HepG2 (cell line): ENCODE data around the gene TPBGL. TPM values are rescaled to one million over a fixed set of nuclear protein-coding genes. Genes with fewer than 3 reads are reported as not detected.

Experiments used
- DNMT3B ChIP-seq: conservative IDR thresholded peaks from 2 replicates; pipeline ENCODE4 v1.6.1; 2016; ENCODE audit warnings: missing biosample characterization, control low read depth
- EHMT2 ChIP-seq: fragments of 200-600 bp; sonication (generic); IDR thresholded peaks from 2 replicates; pipeline ENCODE4 v1.7.0; 2017; ENCODE audit warnings: antibody characterized with exemption, low read depth, low read length, borderline replicate concordance
- KDM3A ChIP-seq: IDR thresholded peaks from 2 replicates; pipeline ENCODE4 v1.6.1; 2018; ENCODE audit warnings: low read depth, missing compliant biosample characterization
- KLF15 ChIP-seq: sonication (generic); formaldehyde crosslinking; IDR thresholded peaks from 2 replicates; pipeline ENCODE4 v1.8.1; 2023; ENCODE audit warnings: borderline replicate concordance, mild to moderate bottlenecking, inconsistent platforms, missing genetic modification reagents, mixed read lengths
- KLF9 ChIP-seq: IDR thresholded peaks from 2 replicates; pipeline ENCODE4 v1.6.1; 2016; ENCODE audit warnings: low read depth
- YEATS4 ChIP-seq: sonication (generic); formaldehyde crosslinking; IDR thresholded peaks from 2 replicates; pipeline ENCODE4 v1.4.0; 2020; ENCODE audit warnings: missing genetic modification reagents, borderline replicate concordance
- ZNF24 ChIP-seq: fragments of 450-650 bp; IDR thresholded peaks from 2 replicates; pipeline ENCODE4 v1.6.1; 2017; ENCODE audit warnings: antibody characterized with exemption, mild to moderate bottlenecking
- ZNF30 ChIP-seq: sonication (generic); formaldehyde crosslinking; IDR thresholded peaks from 2 replicates; pipeline ENCODE4 v1.5.0; 2020; ENCODE audit warnings: mild to moderate bottlenecking, missing genetic modification reagents
- ZNF543 ChIP-seq: sonication (generic); formaldehyde crosslinking; IDR thresholded peaks from 2 replicates; pipeline ENCODE4 v1.4.0; 2020; ENCODE audit warnings: mild to moderate bottlenecking, missing genetic modification reagents
- ZNF644 ChIP-seq: IDR thresholded peaks from 2 replicates; pipeline ENCODE4 v1.6.1; 2016; ENCODE audit warnings: low read depth
- ZNF713 ChIP-seq: sonication (generic); formaldehyde crosslinking; IDR thresholded peaks from 2 replicates; pipeline ENCODE4 v1.4.0; 2020; ENCODE audit warnings: mild to moderate bottlenecking, missing genetic modification reagents
- polyA plus RNA-seq, 8 experiments: library from polyadenylated mRNA; depleted of rRNA in 3 of 8; stranded (reverse) in 7 of 8; unstranded in 1 of 8; fragments of >200 nt; fragmentation: Illumina TruSeq in 4 of 8; extraction: Trizol in 4 of 8; gene quantifications; 2 replicates each; pipeline versions ENCODE4 v1.2.1 to v1.2.3, GENCODE V29; 2011 to 2016; ENCODE audit warnings: low read depth in 4 of 8, missing spikeins in 1 of 8, mixed read lengths in 1 of 8; ENCODE audit not compliant: insufficient read depth in 1 of 8
- total RNA-seq, 5 experiments: library from RNA; depleted of rRNA; stranded (reverse); fragments of >200 nt; fragmentation: Illumina TruSeq; extraction: Trizol; gene quantifications; 2 replicates each; pipeline ENCODE4 v1.2.3, GENCODE V29; 2016; ENCODE audit warnings: low read depth in 1 of 5
- TF ChIP-seq, protein P1 (sequence below): IDR thresholded peaks from 2 replicates; pipeline ENCODE4 v1.6.1; 2016; ENCODE audit warnings: missing compliant biosample characterization, missing genetic modification reagents, borderline replicate concordance
- TF ChIP-seq, protein P2 (sequence below): sonication (generic); formaldehyde crosslinking; IDR thresholded peaks from 2 replicates; pipeline ENCODE4 v1.5.1; 2020; ENCODE audit warnings: missing genetic modification reagents, mild to moderate bottlenecking, borderline replicate concordance
- TF ChIP-seq, protein P3 (sequence below): sonication (generic); formaldehyde crosslinking; IDR thresholded peaks from 2 replicates; pipeline ENCODE4 v1.5.0; 2020; ENCODE audit warnings: mild to moderate bottlenecking, missing genetic modification reagents
- TF ChIP-seq, protein P4 (sequence below): sonication (generic); formaldehyde crosslinking; IDR thresholded peaks from 2 replicates; pipeline ENCODE4 v1.8.0; 2022; ENCODE audit warnings: mild to moderate bottlenecking, missing genetic modification reagents, borderline replicate concordance
- TF ChIP-seq, protein P5 (sequence below): sonication (generic); formaldehyde crosslinking; IDR thresholded peaks from 2 replicates; pipeline ENCODE4 v1.8.0; 2023; ENCODE audit warnings: mild to moderate bottlenecking, missing genetic modification reagents
- TF ChIP-seq, protein P6 (sequence below): sonication (generic); formaldehyde crosslinking; IDR thresholded peaks from 2 replicates; pipeline ENCODE4 v1.9.0; 2021; ENCODE audit warnings: missing genetic modification reagents, borderline replicate concordance
- TF ChIP-seq, protein P7 (sequence below): sonication (generic); formaldehyde crosslinking; IDR thresholded peaks from 2 replicates; pipeline ENCODE4 v1.4.0; 2020; ENCODE audit warnings: missing genetic modification reagents

Gene TPBGL
- total and polyA plus RNA-seq, 2 of the 13 experiments (the other 11 are each of a cell fraction or from before 2014, with no cell fraction given), result not detected

DNA sequence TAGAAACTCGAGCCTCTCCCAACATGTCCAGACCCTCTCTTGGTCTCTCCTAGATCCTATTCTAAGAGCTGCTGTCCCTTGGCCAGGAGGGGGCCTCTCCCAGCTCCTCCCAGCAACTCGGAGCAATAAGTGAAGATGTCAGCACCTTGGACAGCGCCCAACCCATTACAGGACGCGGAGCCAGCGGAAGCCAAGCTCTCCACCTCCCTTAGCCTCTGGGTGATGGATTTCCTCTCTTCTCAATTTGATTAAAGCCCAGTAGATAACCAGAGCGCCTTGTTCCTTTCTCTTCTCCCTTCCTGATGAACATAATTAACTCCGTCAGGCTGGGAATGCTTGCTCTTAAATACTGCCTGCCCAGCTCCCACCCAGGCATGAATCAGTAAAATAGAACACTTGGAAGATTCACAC, 26.2 kb upstream of the TPBGL start (continued):
- TF ChIP-seq, protein P1, sequence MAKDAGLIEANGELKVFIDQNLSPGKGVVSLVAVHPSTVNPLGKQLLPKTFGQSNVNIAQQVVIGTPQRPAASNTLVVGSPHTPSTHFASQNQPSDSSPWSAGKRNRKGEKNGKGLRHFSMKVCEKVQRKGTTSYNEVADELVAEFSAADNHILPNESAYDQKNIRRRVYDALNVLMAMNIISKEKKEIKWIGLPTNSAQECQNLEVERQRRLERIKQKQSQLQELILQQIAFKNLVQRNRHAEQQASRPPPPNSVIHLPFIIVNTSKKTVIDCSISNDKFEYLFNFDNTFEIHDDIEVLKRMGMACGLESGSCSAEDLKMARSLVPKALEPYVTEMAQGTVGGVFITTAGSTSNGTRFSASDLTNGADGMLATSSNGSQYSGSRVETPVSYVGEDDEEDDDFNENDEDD (CRISPR knock-in tag), result peak; percentile 51; the same call in 1 of the 2 replicates
- TF ChIP-seq ZNF24 (no peak), ZNF30 (CRISPR knock-in tag) (0 out of 2 replicates have a peak, but pooled peaks have one; percentile 25), YEATS4 (CRISPR knock-in tag) (peak; percentile 28; the same call in 1 of the 2 replicates), EHMT2 (peak; percentile 98), KLF15 (CRISPR knock-in tag) (peak; percentile 91; the same call in 1 of the 2 replicates), ZNF543 (peak; percentile 75; the same call in 1 of the 2 replicates), ZNF644 (CRISPR knock-in tag) (peak; percentile 85), KDM3A (peak; percentile 51; the same call in 1 of the 2 replicates), ZNF713 (CRISPR knock-in tag) (no peak), DNMT3B (CRISPR knock-in tag) (peak; percentile 98), KLF9 (CRISPR knock-in tag) (peak; percentile 96)
- TF ChIP-seq, protein P2, sequence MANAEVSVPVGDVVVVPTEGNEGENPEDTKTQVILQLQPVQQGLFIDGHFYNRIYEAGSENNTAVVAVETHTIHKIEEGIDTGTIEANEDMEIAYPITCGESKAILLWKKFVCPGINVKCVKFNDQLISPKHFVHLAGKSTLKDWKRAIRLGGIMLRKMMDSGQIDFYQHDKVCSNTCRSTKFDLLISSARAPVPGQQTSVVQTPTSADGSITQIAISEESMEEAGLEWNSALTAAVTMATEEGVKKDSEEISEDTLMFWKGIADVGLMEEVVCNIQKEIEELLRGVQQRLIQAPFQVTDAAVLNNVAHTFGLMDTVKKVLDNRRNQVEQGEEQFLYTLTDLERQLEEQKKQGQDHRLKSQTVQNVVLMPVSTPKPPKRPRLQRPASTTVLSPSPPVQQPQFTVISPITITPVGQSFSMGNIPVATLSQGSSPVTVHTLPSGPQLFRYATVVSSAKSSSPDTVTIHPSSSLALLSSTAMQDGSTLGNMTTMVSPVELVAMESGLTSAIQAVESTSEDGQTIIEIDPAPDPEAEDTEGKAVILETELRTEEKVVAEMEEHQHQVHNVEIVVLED (CRISPR knock-in tag), result no peak
- TF ChIP-seq, protein P3, sequence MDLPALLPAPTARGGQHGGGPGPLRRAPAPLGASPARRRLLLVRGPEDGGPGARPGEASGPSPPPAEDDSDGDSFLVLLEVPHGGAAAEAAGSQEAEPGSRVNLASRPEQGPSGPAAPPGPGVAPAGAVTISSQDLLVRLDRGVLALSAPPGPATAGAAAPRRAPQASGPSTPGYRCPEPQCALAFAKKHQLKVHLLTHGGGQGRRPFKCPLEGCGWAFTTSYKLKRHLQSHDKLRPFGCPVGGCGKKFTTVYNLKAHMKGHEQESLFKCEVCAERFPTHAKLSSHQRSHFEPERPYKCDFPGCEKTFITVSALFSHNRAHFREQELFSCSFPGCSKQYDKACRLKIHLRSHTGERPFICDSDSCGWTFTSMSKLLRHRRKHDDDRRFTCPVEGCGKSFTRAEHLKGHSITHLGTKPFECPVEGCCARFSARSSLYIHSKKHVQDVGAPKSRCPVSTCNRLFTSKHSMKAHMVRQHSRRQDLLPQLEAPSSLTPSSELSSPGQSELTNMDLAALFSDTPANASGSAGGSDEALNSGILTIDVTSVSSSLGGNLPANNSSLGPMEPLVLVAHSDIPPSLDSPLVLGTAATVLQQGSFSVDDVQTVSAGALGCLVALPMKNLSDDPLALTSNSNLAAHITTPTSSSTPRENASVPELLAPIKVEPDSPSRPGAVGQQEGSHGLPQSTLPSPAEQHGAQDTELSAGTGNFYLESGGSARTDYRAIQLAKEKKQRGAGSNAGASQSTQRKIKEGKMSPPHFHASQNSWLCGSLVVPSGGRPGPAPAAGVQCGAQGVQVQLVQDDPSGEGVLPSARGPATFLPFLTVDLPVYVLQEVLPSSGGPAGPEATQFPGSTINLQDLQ, result 0 out of 2 replicates have a peak, but pooled peaks have one; percentile 34
- TF ChIP-seq, protein P4, sequence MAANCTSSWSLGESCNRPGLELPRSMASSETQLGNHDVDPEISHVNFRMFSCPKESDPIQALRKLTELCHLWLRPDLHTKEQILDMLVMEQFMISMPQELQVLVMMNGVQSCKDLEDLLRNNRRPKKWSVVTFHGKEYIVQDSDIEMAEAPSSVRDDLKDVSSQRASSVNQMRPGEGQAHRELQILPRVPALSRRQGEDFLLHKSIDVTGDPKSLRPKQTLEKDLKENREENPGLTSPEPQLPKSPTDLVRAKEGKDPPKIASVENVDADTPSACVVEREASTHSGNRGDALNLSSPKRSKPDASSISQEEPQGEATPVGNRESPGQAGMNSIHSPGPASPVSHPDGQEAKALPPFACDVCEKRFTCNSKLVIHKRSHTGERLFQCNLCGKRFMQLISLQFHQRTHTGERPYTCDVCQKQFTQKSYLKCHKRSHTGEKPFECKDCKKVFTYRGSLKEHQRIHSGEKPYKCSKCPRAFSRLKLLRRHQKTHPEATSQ (CRISPR knock-in tag), result 0 out of 2 replicates have a peak, but pooled peaks have one; percentile 57
- TF ChIP-seq, protein P5, sequence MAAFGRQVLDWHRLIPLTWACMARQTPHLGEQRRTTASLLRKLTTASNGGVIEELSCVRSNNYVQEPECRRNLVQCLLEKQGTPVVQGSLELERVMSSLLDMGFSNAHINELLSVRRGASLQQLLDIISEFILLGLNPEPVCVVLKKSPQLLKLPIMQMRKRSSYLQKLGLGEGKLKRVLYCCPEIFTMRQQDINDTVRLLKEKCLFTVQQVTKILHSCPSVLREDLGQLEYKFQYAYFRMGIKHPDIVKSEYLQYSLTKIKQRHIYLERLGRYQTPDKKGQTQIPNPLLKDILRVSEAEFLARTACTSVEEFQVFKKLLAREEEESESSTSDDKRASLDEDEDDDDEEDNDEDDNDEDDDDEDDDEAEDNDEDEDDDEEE (CRISPR knock-in tag), result peak; percentile 90; the same call in 1 of the 2 replicates
- TF ChIP-seq, protein P6, sequence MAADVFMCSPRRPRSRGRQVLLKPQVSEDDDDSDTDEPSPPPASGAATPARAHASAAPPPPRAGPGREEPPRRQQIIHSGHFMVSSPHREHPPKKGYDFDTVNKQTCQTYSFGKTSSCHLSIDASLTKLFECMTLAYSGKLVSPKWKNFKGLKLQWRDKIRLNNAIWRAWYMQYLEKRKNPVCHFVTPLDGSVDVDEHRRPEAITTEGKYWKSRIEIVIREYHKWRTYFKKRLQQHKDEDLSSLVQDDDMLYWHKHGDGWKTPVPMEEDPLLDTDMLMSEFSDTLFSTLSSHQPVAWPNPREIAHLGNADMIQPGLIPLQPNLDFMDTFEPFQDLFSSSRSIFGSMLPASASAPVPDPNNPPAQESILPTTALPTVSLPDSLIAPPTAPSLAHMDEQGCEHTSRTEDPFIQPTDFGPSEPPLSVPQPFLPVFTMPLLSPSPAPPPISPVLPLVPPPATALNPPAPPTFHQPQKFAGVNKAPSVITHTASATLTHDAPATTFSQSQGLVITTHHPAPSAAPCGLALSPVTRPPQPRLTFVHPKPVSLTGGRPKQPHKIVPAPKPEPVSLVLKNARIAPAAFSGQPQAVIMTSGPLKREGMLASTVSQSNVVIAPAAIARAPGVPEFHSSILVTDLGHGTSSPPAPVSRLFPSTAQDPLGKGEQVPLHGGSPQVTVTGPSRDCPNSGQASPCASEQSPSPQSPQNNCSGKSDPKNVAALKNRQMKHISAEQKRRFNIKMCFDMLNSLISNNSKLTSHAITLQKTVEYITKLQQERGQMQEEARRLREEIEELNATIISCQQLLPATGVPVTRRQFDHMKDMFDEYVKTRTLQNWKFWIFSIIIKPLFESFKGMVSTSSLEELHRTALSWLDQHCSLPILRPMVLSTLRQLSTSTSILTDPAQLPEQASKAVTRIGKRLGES (CRISPR knock-in tag), result peak; percentile 95
- TF ChIP-seq, protein P7, sequence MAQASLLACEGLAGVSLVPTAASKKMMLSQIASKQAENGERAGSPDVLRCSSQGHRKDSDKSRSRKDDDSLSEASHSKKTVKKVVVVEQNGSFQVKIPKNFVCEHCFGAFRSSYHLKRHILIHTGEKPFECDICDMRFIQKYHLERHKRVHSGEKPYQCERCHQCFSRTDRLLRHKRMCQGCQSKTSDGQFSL (CRISPR knock-in tag), result peak; percentile 74; the same call in 1 of the 2 replicates
